ENCODE measurements around the gene ULK1. TPM values are rescaled to one million over a fixed set of nuclear protein-coding genes. Genes with fewer than 3 reads are reported as not detected.

The ULK1 gene
- total and polyA plus RNA-seq, 2 donors (not counting 1 experiment from before 2014, with no cell fraction given) = 3.3 to 14.9 TPM

GRCh38 chr12:131928080-131928710 is 33.8 kb downstream of the ULK1 start:
- H2AFZ ChIP-seq (ENCODE audit: low read length) = peak overlapping the region; percentile 61
- no peaks in the 10 kb centered on the region for H3K9me3 ChIP-seq (ENCODE audit: control insufficient read depth, insufficient read depth, low read depth, low read length)
- peak overlapping the region; percentile 43 to 87 (median 50) for H3K4me3 ChIP-seq (replicated peaks in 1 of 4; ENCODE audit: control extremely low read depth in 1 of 4, insufficient read depth in 1 of 4, low read depth in 3 of 4, low read length in 4 of 4)
- H4K20me1 ChIP-seq (ENCODE audit: control insufficient read depth, extremely low read depth, insufficient read depth, low read length) = no peaks in the 10 kb centered on the region
- peak overlapping the region; percentile 40 for H3K27ac ChIP-seq (ENCODE audit: insufficient read depth, low read length)
- peaks cover 16% of the 10 kb centered on the region for H3K79me2 ChIP-seq (ENCODE audit: control insufficient read depth, insufficient read depth, low read length)
- peaks cover 6% of the 10 kb centered on the region for H3K36me3 ChIP-seq (ENCODE audit: control insufficient read depth, insufficient read depth, low read length)
- TF ChIP-seq EZH2 (IDR thresholded peaks at IDR 0.05; ENCODE audit: low read length, missing control alignments) (no peak), CTCF (conservative IDR thresholded peaks at IDR 0.05 in 1 of 2, IDR thresholded peaks at IDR 0.05 in 1 of 2; ENCODE audit: low read depth in 1 of 2, low read length in 2 of 2) (no peak)
- no peaks in the 10 kb centered on the region for H3K4me1 ChIP-seq (ENCODE audit: control insufficient read depth, extremely low read depth, insufficient read depth, low read length)
- peak overlapping the region; percentile 75 for H3K4me2 ChIP-seq (ENCODE audit: extremely low read depth, insufficient read depth, low read length)
- no peaks in the 10 kb centered on the region for H3K27me3 ChIP-seq (ENCODE audit: control insufficient read depth, insufficient read depth, low read length)
- H3K9ac ChIP-seq (ENCODE audit: insufficient read depth, low read length) = peak overlapping the region; percentile 52
- peak; percentile 10 to 17 for DNase-seq (ENCODE audit: low read depth in 2 of 2)

GRCh38 chr12:131928711-131929580 is 34.5 kb downstream of the ULK1 start, which contains the start of gene PUS1:
PUS1 (plus strand) TSS chr12:131929276; CDS start chr12:131929723, 447 bp downstream.
- no peaks in the 10 kb centered on the region for H3K4me1 ChIP-seq (ENCODE audit: control insufficient read depth, extremely low read depth, insufficient read depth, low read length)
- peaks cover 9% of the 10 kb centered on the region for H3K36me3 ChIP-seq (ENCODE audit: control insufficient read depth, insufficient read depth, low read length)
- H3K4me2 ChIP-seq (ENCODE audit: extremely low read depth, insufficient read depth, low read length) = peak within 1 kb of the TSS; percentile 83
- H3K4me3 ChIP-seq (replicated peaks in 1 of 4; ENCODE audit: control extremely low read depth in 1 of 4, insufficient read depth in 1 of 4, low read depth in 3 of 4, low read length in 4 of 4) = peak within 1 kb of the TSS; percentile 75 to 89 (median 84)
- peaks cover 16% of the 10 kb centered on the region for H3K79me2 ChIP-seq (ENCODE audit: control insufficient read depth, insufficient read depth, low read length)
- H2AFZ ChIP-seq (ENCODE audit: low read length) = peak within 1 kb of the TSS; percentile 61
- TF ChIP-seq CTCF (conservative IDR thresholded peaks at IDR 0.05 in 1 of 2, IDR thresholded peaks at IDR 0.05 in 1 of 2; ENCODE audit: low read depth in 1 of 2, low read length in 2 of 2) (no peak), EZH2 (IDR thresholded peaks at IDR 0.05; ENCODE audit: low read length, missing control alignments) (no peak)
- peak within 1 kb of the TSS; percentile 82 for H3K27ac ChIP-seq (ENCODE audit: insufficient read depth, low read length)
- peak; percentile 93 for DNase-seq (ENCODE audit: low read depth in 2 of 2)
- H4K20me1 ChIP-seq (ENCODE audit: control insufficient read depth, extremely low read depth, insufficient read depth, low read length) = no peaks in the 10 kb centered on the region
- H3K27me3 ChIP-seq (ENCODE audit: control insufficient read depth, insufficient read depth, low read length) = no peaks in the 10 kb centered on the region
- peak within 1 kb of the TSS; percentile 81 for H3K9ac ChIP-seq (ENCODE audit: insufficient read depth, low read length)
- H3K9me3 ChIP-seq (ENCODE audit: control insufficient read depth, insufficient read depth, low read depth, low read length) = no peaks in the 10 kb centered on the region
